Subcutaneous adipose tissue (tissue), 4 donors: ENCODE data around the gene PSMD8. TPM values are rescaled to one million over a fixed set of nuclear protein-coding genes. Genes with fewer than 3 reads are reported as not detected.

Experiments used
- total RNA-seq, 4 donors: library from RNA; depleted of rRNA; stranded (reverse); fragments of >200 nt; gene quantifications; one replicate each; pipeline ENCODE4 v1.1.0, GENCODE V29; 2016
- TF ChIP-seq, protein P1 (sequence below): fragments of 450-650 bp; IDR thresholded peaks from one replicate; pipeline ENCODE4 v1.5.1; 2016; ENCODE audit warnings: low read depth, mild to moderate bottlenecking, control low read depth, antibody characterized with exemption, moderate library complexity

The PSMD8 gene
- total RNA-seq, 4 donors from 2014 or later: 242 to 452 (median 398) TPM

GRCh38 chr19:38430931-38431330 lies 56.6 kb downstream of the PSMD8 start:
- TF ChIP-seq, protein P1, sequence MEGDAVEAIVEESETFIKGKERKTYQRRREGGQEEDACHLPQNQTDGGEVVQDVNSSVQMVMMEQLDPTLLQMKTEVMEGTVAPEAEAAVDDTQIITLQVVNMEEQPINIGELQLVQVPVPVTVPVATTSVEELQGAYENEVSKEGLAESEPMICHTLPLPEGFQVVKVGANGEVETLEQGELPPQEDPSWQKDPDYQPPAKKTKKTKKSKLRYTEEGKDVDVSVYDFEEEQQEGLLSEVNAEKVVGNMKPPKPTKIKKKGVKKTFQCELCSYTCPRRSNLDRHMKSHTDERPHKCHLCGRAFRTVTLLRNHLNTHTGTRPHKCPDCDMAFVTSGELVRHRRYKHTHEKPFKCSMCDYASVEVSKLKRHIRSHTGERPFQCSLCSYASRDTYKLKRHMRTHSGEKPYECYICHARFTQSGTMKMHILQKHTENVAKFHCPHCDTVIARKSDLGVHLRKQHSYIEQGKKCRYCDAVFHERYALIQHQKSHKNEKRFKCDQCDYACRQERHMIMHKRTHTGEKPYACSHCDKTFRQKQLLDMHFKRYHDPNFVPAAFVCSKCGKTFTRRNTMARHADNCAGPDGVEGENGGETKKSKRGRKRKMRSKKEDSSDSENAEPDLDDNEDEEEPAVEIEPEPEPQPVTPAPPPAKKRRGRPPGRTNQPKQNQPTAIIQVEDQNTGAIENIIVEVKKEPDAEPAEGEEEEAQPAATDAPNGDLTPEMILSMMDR: no peak

DNA sequence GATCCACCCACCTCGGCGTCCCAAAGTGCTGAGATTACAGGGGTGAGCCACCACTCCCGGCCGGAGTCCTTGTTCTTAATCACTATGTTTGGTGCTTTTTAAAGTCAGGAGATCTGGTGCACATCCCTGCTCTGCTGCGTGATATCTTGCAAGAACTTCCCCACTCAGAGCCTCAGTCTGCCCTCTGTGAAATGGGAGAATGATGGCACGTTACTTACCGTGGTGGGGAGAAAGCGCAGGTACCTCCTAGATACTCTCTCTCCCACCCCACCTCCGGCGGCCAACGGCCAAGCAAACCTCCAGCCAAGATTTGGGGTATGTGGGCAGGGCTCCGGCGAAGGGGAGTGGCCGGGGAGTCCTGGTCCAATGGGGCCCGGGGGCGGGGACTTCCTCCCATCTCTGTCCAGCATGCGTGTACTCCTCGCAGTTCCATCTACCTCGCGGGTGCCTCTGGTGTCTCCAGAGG lies 58.9 kb downstream of the PSMD8 start, which contains the start of gene RYR1:
RYR1 (plus strand) TSS at position 424 of the 466 bp plus-strand sequence. CDS start 139 bp downstream, outside the sequence.
- TF ChIP-seq, protein P1: no peak

Other genes with a start within 250 kb of the PSMD8 start
- gene DPF1, start 150.3 kb upstream of the PSMD8 start, total RNA-seq: not detected
- gene PPP1R14A, start 118.2 kb upstream of the PSMD8 start, total RNA-seq: 100 to 1,000 TPM in 2 of 4 donors, 10 to 100 TPM in 2; 12.6 to 322 (median 170) TPM
- gene SPINT2, start 110.0 kb upstream of the PSMD8 start, total RNA-seq: 10 to 100 TPM in 2 of 4 donors, 1 to 10 TPM in 2; 4.7 to 46.7 (median 12.8) TPM
- gene C19orf33, start 70.3 kb upstream of the PSMD8 start, total RNA-seq: 10 to 100 TPM in 1 of 4 donors, 1 to 10 TPM in 3; 1.9 to 12.4 (median 3.6) TPM
- 10 to 100 TPM; 14.5 to 28.7 (median 19.5) TPM for gene YIF1B, start 58.6 kb upstream of the PSMD8 start, total RNA-seq
- gene KCNK6, start 54.7 kb upstream of the PSMD8 start, total RNA-seq: 1 to 10 TPM; 2.1 to 3.4 (median 3.1) TPM
- gene CATSPERG, start 38.7 kb upstream of the PSMD8 start, total RNA-seq: 10 to 100 TPM in 1 of 4 donors, 1 to 10 TPM in 3; 1.9 to 10.5 (median 5.2) TPM
- not detected for gene GGN, start 13.5 kb downstream of the PSMD8 start, total RNA-seq
- 1 to 10 TPM in 1 of 4 donors, under 1 TPM in 1, not detected in 2; 0.22 to 1.1 TPM for gene SPRED3, start 14.1 kb downstream of the PSMD8 start, total RNA-seq
- gene FAM98C, start 28.5 kb downstream of the PSMD8 start, total RNA-seq: 10 to 100 TPM in 3 of 4 donors, 1 to 10 TPM in 1; 4.1 to 24.7 (median 20.1) TPM
- 10 to 100 TPM in 2 of 4 donors, 1 to 10 TPM in 2; 5.5 to 13.1 (median 9.1) TPM for gene RASGRP4, start 51.6 kb downstream of the PSMD8 start, total RNA-seq
- 1 to 10 TPM; 1.5 to 8.8 (median 4.4) TPM for gene RYR1, start 59.1 kb downstream of the PSMD8 start, total RNA-seq
- gene MAP4K1, start 243.4 kb downstream of the PSMD8 start, total RNA-seq: 1 to 10 TPM; 2.3 to 7.1 (median 5.1) TPM
- 100 to 1,000 TPM; 405 to 531 (median 443) TPM for gene EIF3K, start 244.6 kb downstream of the PSMD8 start, total RNA-seq